NCI-H345 treated with DMSO at 0.1 percent for 48 hours (cell line): ENCODE measurements around the gene ERVH48-1.
A peak's percentile ranks its signal among the peaks of the same experiment; 100 is the strongest.
"Not testable (repeated sequence)": the region's sequence is repeated elsewhere in the genome, so short reads cannot be mapped to it uniquely, and the experiment has no call there.

Experiments used
- DNase-seq: peaks from one replicate; lab custom pipeline; 2025; ENCODE audit not compliant: unreplicated experiment; lab: John Stamatoyannopoulos, UW

Gene ERVH48-1

DNA sequence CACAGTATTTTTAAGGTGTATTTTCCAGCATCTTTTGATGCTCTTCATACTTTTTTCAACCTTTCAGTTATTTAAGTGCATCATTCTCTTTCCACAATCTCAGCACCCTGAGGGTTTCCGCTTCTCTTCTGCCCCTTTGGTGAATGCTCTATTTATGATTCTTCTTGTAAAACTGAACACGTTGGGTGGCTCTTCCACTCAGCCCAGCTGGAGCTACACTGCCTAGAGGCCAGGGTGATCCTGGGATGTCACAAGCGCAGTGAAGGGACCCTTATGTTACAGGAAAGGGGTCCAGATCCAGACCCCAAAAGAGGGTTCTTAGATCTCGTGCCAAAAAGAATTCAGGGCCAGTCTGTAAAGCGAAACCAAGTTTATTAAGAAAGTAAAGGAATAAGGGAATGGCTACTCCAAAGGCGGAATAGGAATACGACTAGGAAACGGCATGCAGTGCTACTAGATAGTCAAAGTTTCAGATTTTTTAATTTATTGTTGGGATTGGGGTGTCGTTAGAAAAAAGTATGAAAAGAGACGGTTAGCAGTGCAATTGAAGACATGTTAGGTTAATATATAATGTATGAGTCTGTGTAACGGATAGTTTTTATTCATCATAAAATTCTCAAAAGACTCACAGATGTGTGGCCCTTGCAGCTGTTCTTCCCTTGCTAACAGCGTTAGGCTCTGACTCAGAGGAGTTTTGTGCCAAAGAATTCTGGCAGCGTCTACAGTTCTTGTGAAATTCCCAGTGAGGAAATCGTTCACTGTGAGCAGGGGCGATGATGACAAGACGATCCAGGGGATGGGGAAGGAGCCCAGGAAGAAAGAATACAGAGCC, 14.4 kb upstream of the ERVH48-1 start:
- DNase-seq: no peak

- DNase-seq: not testable (repeated sequence)
These were observed 13.2 kb upstream of the ERVH48-1 start for GRCh38 chr21:42938606-42938995.

DNA sequence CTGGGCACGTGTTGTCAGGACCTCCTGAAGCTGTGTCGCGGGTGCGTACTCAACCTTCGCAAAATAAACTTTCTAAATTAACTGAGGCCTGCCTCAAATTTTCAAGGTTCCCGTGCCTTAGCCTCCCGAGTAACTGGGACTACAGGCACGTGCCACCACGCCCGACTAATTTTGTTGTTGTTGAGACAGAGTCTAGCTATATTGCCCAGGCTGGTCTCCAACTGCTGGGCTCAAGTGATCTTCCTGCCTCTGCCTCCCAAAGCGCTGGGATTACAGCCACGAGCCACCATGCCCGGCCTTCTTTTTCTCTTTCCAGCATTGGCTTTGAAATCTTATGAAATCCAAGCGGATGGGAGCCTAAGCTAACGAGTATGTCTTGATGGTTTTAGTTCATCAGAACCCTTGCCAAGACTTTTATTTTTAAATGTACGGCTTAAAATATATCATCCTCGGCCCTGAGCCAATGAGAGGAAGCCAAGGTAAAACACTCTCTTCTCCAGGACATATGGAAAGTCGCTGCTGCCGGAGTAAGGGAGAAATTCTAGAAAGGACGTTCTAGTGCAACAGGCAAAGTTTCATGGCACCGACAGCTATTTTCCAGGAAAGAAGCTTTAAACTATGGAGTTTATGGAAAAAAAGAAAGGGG, 12.7 kb upstream of the ERVH48-1 start:
- no peak for DNase-seq

DNA sequence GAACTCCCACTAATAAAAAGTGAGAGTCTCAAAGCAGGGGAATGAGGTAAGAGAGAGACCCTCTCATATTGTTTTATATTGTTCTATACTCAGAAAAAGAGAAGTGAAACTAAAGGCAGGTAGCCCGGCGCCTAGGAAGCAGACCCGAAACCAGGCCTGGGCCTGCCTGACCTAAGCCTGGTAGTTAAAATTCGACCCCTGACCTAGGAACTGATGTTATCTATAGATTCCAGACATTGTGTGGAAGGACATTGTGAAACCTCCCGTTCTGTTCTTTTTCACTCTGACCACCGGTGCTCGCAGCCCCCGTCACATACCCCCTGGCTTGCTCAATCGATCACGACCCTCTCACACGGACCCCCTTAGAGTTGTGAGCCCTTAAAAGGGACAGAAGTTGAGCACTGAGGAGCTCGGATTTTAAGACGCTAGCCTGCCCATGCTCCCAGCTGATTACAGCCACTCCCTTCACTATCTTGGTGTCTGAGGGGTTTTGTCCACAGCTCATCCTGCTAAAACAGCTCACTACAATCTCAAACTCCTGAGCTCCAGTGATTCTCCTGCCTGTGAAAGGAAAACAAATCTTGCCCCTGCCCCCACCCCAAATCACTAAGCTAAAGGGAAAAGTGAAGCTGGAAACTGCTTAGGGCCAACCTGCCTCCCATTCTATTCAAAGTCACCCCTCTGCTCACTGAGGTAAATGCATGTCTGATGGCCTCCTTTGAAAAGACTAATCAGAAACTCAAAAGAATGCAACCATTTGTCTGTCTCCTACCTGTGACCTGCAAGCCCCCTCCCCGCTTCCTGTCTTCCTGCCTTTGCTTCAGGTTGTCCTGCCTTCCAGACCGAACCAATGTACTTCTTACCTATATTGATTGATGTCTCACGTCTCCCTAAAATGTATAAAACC, 11.9 kb upstream of the ERVH48-1 start:
- not testable (repeated sequence) for DNase-seq

- DNase-seq: not testable (repeated sequence)
These were observed 10.9 kb upstream of the ERVH48-1 start for GRCh38 chr21:42936360-42936759.

GRCh38 chr21:42933973-42934372, 8.5 kb upstream of the ERVH48-1 start:
- not testable (repeated sequence) for DNase-seq

- DNase-seq: not testable (repeated sequence)
These were observed 7.9 kb upstream of the ERVH48-1 start for GRCh38 chr21:42933137-42933970.

DNA sequence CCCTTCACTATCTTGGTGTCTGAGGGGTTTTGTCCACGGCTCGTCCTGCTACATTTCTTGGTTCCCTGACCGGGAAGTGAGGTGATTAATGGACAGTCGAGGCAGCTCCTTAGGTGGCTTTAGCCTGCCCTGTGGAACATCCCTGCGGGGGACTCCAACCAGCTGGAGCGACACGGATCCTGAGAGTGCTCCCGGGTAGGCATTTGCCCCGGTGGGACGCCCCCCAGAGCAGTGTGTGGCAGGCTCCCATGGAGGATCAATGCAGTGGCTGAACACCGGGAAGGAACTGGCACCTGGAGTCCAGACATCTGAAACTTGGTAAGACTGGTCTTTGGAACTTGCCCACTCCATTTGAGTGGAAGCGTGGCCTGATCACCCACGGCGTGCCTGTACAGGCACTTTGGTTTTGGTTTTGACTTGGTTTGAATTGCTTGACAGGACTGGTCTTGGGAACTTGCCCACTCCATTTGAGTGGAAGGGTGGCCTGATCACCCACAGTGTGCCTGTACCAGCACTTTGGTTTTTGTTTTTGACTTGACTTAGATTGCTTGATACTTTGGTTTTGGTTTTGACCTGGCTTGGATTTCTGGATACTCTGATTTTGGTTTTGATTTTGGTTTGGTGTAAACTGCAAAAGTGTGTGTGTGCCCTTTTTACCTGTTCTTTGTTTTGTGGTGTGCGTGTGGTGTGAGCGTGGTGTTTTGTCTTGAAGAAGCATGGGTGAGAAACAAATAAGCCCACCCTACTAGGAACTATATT, 7.1 kb upstream of the ERVH48-1 start:
- not testable (repeated sequence) for DNase-seq

DNA sequence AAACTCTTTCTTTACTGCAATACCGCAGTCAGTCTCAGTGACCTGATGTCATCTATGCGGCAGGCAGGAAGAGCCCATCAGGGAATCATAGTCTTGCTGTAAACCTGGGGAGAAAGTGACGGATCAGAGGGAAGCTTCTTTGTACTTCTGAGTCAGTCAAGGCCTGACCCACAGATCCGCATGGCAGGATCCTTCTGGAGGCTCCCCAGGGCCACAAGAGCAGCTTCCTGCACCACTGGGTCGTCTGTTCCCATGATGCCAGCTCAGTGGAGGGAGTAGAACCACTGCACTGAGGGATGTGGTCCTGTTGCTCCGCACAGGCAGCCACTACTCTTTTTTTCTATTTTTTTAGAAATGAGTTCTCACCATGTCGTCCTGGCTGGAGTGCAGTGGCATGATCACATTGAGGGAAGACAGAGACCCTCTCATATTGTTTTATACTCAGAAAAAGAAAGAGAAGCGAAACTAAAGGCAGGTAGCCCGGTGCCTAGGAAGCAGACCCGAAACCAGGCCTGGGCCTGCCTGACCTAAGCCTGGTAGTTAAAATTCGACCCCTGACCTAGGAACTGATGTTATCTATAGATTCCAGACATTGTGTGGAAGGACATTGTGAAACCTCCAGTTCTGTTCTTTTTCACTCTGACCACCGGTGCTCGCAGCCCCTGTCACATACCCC, 6.3 kb upstream of the ERVH48-1 start:
- DNase-seq: no peak

DNA sequence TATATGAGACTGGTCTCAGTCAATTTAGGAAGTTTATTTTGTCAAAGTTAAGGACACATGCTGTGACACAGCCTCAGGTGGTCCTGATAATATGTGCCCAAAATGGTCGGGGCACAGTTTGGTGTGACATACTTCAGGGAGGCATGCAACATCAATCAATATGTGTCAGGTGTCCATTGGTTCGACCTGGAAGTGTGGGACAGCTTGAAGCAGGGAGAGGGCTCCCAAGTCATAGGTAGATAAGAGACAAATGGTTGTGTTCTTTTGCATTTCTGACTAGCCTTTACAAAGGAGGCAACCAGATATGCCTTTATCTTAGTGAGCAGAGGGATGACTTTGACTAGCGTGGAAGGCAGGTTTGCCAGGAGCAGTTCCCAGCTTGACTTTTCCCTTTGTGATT, 4.5 kb upstream of the ERVH48-1 start:
- DNase-seq: no peak

DNA sequence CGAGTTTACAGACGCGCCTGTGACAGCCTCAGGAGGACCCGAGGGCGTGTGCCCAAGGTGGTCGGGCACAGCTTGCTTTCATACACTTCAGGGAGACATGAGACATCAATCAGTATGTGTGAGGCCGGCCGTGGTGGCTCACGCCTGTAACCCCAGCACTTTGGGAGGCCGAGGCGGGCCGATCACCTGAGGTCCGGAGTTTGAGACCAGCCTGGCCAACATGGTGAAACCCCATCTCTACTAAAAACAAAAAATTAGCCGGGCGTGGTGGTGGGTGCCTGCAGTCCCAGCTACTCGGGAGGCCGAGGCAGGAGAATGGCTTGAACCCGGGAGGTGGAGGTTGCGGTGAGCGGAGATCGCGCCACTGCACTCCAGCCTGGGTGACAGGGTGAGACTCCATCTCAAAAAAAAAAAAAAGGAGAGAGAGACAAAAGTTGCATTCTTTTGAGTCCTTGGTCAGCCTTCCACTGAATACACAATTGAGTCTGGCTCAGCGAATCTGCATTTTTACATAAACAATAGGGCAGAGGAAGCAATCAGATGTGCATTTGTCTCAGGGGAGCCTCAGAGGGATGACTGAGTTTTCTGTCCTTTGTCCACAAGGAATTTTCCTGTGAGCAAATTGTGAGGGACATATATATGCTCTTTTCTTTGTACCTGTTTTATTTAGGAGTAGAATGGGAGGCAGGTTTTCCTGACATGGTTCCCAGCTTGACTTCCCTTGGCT, 2.2 kb upstream of the ERVH48-1 start:
- not testable (repeated sequence) for DNase-seq

GRCh38 chr21:42924433-42924751, 1.0 kb downstream of the ERVH48-1 start:
- DNase-seq: no peak

DNA sequence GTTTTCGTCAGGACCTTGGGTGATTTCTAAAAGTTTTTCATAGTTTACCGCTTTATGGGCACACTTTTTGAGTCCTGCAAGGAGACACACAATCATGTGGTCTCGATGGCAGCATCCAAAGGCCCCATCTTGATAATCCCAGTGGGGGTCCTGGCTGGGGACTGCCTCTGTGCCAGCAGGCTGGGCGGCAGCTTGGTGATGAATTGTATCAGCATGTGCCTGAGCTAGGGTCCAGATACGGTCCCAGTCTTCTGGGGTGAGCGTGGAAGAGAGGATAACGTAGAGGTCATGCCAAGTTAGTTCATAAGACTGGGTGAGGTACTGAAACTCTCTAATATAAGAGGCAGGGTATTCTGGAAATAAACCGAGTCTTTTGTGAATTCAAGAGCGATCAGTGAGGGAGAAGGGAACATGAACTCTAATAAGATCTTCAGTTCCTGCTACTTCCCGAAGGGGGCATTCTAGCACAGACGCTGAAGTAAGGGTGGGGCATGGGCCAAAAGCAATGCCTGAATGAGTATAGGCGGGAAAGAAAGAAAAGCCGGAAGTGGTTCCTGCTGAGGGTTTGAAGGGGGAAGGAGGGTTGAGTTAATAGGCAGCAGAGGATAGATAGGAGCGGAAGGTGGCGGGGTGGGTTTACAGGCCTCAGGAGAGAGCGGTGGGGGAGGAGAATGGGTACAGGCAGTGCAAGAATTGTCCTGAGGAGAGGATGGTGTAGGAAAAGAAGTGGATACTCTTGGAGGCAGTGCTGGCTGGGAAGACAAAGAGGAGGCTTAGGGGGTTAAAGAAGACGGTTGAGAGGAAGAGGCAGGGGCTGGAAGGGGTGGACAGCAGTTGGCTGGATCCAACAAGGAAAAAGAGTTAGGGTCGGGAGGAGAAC, 1.6 kb downstream of the ERVH48-1 start:
- peak; percentile 58 for DNase-seq

DNA sequence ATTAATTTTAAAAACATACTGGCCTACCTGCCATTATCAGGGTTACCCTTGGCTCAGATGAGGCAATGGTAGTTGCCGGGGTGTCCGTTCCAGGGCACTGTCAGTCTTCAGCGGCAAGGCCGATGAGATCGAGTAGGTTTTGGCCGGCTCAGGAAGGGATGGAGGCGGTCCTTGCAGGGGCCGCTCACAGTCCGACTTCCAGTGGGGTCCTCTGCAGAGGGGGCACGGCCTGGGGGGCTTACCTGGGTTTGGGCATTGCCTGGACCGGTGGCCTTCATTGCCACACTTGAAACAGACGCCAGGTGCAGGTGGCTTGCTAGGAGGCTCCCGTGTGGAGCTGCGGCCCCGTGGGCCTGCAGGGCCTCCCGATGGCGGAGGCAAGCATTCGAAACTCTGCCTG, 2.5 kb downstream of the ERVH48-1 start:
- DNase-seq: no peak

DNA sequence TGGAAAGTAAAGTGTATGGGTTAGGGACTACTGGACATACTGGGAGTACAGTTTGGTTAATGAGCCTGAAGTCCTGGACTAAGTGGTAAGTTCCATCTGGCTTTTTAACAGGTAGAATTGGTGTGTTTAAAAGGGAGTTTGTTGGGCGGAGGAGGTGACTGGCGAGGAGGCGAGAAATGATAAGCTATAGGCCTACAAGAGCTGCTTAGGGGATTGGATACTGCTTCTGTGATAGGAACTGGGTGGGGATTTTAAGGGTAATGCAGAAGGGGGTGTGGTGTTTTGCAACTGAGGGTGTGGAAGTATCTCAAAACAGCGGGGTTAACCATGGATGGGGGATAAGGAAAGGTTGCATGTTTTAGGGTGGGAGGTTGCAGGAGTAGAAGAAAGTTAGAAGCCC, 3.5 kb downstream of the ERVH48-1 start:
- DNase-seq: no peak

DNA sequence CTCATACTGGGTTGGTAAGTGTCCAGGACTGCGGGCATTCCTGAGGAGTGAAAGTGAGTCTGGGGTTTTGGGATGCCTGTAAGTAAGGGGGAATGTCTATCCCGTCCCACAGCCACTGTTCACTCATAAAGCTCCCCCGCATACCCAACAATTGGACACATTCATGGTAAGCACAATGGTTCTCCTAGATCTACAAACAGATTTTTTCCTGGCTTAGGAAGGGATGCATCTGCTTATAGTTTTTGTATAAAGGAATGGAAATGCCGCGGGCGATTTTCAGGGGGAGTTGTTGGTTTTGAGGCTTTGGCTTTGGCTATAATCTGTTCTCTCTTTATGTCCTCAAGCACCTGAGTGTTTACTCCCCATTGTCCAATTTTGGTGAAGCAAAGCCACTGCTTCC, 7.1 kb downstream of the ERVH48-1 start:
- DNase-seq: peak; percentile 63

DNA sequence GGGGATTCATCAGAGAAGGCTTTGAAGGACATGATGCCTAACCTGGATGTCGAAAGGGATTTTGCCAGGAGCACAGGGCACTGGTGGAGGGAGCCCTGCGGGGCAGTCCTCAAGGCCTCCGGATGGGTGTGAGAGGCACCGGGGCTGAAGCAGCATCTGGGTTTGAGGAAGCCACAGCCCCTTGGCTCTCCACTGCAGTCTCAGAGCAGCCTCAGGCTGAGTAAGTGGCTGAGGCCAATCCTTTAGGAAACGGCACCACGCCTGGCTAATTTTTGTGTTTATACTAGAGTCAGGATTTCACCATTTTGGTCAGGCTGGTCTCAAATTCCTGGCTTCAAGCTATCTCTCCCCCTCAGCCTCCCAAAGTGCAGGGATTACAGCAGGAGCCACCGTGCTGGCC, 12.0 kb downstream of the ERVH48-1 start:
- DNase-seq: no peak

GRCh38 chr21:42911920-42912319, 13.5 kb downstream of the ERVH48-1 start:
- not testable (repeated sequence) for DNase-seq
